Tibial artery (tissue), 4 donors: ENCODE results near the gene THOC7.

Experiments used
- DNase-seq, 2 donors: peaks; one replicate each; pipeline ENCODE4 v3.0.0-alpha.2; 2019
- H3K27ac ChIP-seq, 2 donors: fragments of 200-600 bp; sonication (generic) in 1 of 2; 1 replicate in 1 of 2; 2 replicates in 1 of 2; pipeline ENCODE4 v1.5.1; 2018 to 2019; ENCODE audit warnings: mild to moderate bottlenecking in 1 of 2
- H3K27me3 ChIP-seq, 2 donors: fragments of 200-600 bp; sonication (generic) in 1 of 2; one replicate each; pipeline versions ENCODE4 v1.5.1 to v1.6.0; 2016 to 2019
- H3K36me3 ChIP-seq, 3 donors: fragments of 200-600 bp; sonication (generic) in 2 of 3; one replicate each; pipeline ENCODE4 v1.5.1; 2016 to 2019; ENCODE audit warnings: mild to moderate bottlenecking in 2 of 3
- H3K4me1 ChIP-seq, 4 donors: fragments of 200-600 bp; sonication (generic) in 2 of 4; 1 replicate in 3 of 4; 2 replicates in 1 of 4; pipeline ENCODE4 v1.5.1; 2016 to 2019
- H3K4me3 ChIP-seq, 2 donors: fragments of 200-600 bp; sonication (generic) in 1 of 2; 1 replicate in 1 of 2; 2 replicates in 1 of 2; pipeline ENCODE4 v1.5.1; 2018 to 2019; ENCODE audit warnings: mild to moderate bottlenecking in 2 of 2
- H3K9me3 ChIP-seq, 3 donors: fragments of 200-600 bp; sonication (generic) in 1 of 3; one replicate each; pipeline ENCODE4 v1.5.1; 2016 to 2019
- CTCF ChIP-seq, 2 experiments: fragments of 200-600 bp in 1 of 2; fragments of 450-650 bp in 1 of 2; IDR thresholded peaks; one replicate each; pipeline ENCODE4 v1.5.1; 2017 to 2019; ENCODE audit warnings: antibody characterized with exemption in 2 of 2, mild to moderate bottlenecking in 1 of 2, moderate library complexity in 1 of 2
- intact Hi-C: fragments of 100-400 bp; cut with DNase I; formaldehyde crosslinking; loops from one replicate; pipeline ENCODE4 v1.15.0; 2023; ENCODE audit warnings: low total_unique reads

THOC7 gene

DNA sequence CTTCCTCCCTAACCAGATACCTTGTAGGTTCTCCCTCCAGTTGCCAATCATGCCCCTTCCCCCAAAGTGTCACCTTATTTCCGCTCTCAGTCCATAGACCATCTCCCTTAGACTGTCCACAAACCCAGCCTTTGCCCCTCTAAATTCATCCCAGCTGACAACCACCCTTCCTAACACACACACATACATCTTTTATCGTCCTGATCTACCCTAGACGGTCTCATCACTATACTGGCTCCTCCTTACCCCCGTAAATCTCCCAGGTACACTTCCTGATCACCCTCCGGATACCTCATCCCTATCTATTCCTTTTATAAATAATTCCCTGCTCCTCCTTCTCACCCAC, 828 bp downstream of the THOC7 start:
- peak overlapping the region; percentile 98 to 99 for H3K4me3 ChIP-seq
- TF ChIP-seq CTCF (IDR thresholded peaks at IDR 0.05) = no peak
- no peaks in the 10 kb centered on the region for H3K9me3 ChIP-seq
- intact Hi-C loops = loop anchor here (5.0 kb wide), 1 partner anchor 50 kb away; the partner anchor contains the start of gene SCAANT1
- no peaks in the 10 kb centered on the region for H3K27me3 ChIP-seq
- H3K27ac ChIP-seq = peak overlapping the region; percentile 93 to 95
- DNase-seq = no peak
- H3K36me3 ChIP-seq = no peaks in the 10 kb centered on the region
- H3K4me1 ChIP-seq = peaks cover 0 to 19% (median 12%) of the 10 kb centered on the region in 4 donors

- H3K27ac ChIP-seq = no peak overlapping the region
- no peaks in the 10 kb centered on the region for H3K27me3 ChIP-seq
- no peaks in the 10 kb centered on the region for H3K9me3 ChIP-seq
- no peak for TF ChIP-seq CTCF (IDR thresholded peaks at IDR 0.05)
- DNase-seq = no peak
- no peak overlapping the region for H3K4me3 ChIP-seq
- intact Hi-C loops = loop anchor here (5.0 kb wide), 1 partner anchor 51 kb away; the partner anchor contains the start of gene SCAANT1
- no peaks in the 10 kb centered on the region for H3K36me3 ChIP-seq
- peaks cover 0 to 19% (median 12%) of the 10 kb centered on the region in 4 donors for H3K4me1 ChIP-seq
Measured at GRCh38 chr3:63861306-63861705, 2.3 kb downstream of the THOC7 start.

DNA sequence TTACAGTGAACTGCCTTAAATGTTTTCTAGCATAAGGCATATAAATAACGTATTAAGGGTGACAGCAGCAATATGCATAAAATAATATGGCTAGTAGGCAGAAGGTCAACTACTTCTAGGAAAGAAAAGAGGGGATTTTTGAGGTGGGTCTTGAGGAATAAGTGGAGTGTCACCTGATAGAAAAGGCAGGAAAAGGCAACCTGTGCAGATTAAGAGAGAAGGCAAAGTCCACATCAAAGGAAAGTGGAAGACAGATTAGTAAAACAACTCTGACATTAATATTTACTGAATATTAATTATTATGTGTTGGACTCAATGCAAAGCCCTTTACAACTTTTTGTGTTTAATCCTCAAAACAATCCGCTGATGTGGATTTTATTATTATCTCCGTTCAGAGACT, 2.8 kb downstream of the THOC7 start:
- DNase-seq = no peak
- Histone ChIP-seq H3K36me3 (no peaks in the 10 kb centered on the region), H3K27ac (no peak overlapping the region), H3K9me3 (no peaks in the 10 kb centered on the region), H3K27me3 (no peaks in the 10 kb centered on the region), H3K4me1 (peaks cover 0 to 19% (median 12%) of the 10 kb centered on the region in 4 donors), H3K4me3 (no peak overlapping the region)
- intact Hi-C loops = loop anchor here (5.0 kb wide), 1 partner anchor 52 kb away; the partner anchor contains the start of gene SCAANT1
- no peak for TF ChIP-seq CTCF (IDR thresholded peaks at IDR 0.05)

GRCh38 chr3:63857311-63857710, 6.3 kb downstream of the THOC7 start:
- TF ChIP-seq CTCF (IDR thresholded peaks at IDR 0.05) = no peak
- no peaks in the 10 kb centered on the region for H3K9me3 ChIP-seq
- no peak for DNase-seq
- no peak overlapping the region for H3K4me3 ChIP-seq
- H3K4me1 ChIP-seq = peaks cover 0 to 6% (median 4%) of the 10 kb centered on the region in 4 donors
- no peak overlapping the region for H3K27ac ChIP-seq
- intact Hi-C loops = no loop called here
- no peaks in the 10 kb centered on the region for H3K27me3 ChIP-seq
- no peaks in the 10 kb centered on the region for H3K36me3 ChIP-seq

DNA sequence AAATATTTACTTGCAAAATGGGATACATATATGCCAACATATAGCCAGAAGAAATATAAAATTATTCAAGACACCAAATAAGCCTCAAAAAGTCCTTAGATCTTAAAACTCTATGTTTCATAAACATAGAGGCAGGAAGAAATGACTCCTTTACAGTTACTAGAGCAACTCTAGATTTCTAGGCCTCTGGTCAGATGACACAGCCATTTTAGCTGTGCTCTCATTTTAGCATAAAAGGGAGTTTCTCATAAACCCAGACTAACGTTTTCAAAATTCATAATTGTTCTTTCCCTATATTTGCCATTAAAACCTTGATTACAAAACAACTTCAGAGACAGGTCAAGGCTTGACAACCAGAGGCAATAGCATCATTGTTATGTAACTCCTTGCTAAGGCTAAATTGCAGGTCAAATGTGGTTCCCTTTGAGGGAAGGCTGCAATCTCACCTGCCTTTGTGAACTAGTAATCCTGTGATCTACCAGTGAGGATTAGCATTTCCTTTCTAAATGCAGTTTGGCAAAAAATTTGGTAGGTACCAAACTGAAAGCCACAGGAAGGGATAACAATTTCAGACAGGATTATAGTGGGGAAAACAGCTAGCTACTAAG, 8.2 kb downstream of the THOC7 start:
- H3K4me1 ChIP-seq = no peaks in the 10 kb centered on the region
- DNase-seq = no peak
- H3K9me3 ChIP-seq = no peaks in the 10 kb centered on the region
- H3K27ac ChIP-seq = no peak overlapping the region
- H3K27me3 ChIP-seq = no peaks in the 10 kb centered on the region
- no peaks in the 10 kb centered on the region for H3K36me3 ChIP-seq
- intact Hi-C loops = no loop called here
- H3K4me3 ChIP-seq = no peak overlapping the region
- no peak for TF ChIP-seq CTCF (IDR thresholded peaks at IDR 0.05)

DNA sequence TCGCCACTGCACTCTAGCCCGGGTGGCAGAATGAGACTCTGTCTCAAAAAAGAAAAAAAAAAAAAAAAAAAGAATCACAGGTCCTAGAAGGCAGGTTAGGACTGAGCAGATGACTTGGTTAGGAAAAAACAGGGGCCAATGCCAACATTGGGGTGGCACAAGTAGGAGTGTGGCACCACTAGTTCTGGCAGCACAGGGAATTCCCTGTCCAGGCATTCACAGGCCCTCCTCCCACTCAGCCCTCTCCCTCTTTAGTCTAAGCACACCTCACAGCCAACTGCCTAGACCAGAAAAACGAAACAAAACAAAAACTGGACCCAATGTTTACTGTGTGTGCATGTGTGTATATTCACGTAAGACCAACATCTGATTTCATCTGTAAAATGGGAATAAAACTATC, 10.5 kb downstream of the THOC7 start:
- intact Hi-C loops = no loop called here
- Histone ChIP-seq H3K36me3 (no peaks in the 10 kb centered on the region), H3K4me1 (no peaks in the 10 kb centered on the region), H3K9me3 (no peaks in the 10 kb centered on the region), H3K27me3 (no peaks in the 10 kb centered on the region), H3K27ac (no peak overlapping the region), H3K4me3 (no peak overlapping the region)
- no peak for DNase-seq
- no peak for TF ChIP-seq CTCF (IDR thresholded peaks at IDR 0.05)
